NCI-H2107 treated with DMSO at 0.1 percent for 48 hours (cell line): ENCODE data around the gene AZU1.
A peak's percentile ranks its signal among the peaks of the same experiment; 100 is the strongest.
"Not testable (repeated sequence)": the region's sequence is repeated elsewhere in the genome, so short reads cannot be mapped to it uniquely, and the experiment has no call there.

Source experiments
- DNase-seq: peaks from one replicate; lab custom pipeline; 2025; ENCODE audit not compliant: unreplicated experiment; lab: John Stamatoyannopoulos, UW

Gene AZU1

GRCh38 chr19:810077-810855, 17.4 kb upstream of the AZU1 start:
- no peak for DNase-seq

DNA sequence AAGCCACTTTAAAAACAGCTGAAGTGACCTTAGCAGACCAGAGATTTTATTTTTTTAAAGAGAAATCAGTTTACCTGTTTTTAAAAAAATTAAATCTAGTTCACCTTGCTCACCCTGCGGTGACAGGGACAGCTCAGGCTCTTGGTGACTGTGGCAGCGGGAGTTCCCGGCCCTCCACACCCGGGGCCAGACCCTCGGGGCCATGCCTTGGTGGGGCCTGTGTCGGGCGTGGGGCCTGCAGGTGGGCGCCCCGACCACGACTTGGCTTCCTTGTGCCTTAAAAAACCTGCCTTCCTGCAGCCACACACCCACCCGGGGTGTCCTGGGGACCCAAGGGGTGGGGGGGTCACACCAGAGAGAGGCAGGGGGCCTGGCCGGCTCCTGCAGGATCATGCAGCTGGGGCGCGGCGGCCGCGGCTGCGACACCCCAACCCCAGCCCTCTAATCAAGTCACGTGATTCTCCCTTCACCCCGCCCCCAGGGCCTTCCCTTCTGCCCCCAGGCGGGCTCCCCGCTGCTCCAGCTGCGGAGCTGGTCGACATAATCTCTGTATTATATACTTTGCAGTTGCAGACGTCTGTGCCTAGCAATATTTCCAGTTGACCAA, 16.7 kb upstream of the AZU1 start:
- DNase-seq, result no peak

DNA sequence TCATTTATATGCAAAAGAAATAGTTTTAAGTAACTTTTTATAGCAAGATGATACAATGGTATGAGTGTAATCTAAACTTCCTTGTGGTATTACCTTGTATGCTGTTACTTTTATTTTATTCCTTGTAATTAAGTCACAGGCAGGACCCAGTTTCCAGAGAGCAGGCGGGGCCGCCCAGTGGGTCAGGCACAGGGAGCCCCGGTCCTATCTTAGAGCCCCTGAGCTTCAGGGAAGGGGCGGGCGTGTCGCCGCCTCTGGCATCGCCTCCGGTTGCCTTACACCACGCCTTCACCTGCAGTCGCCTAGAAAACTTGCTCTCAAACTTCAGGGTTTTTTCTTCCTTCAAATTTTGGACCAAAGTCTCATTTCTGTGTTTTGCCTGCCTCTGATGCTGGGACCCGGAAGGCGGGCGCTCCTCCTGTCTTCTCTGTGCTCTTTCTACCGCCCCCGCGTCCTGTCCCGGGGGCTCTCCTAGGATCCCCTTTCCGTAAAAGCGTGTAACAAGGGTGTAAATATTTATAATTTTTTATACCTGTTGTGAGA, 16.1 kb upstream of the AZU1 start:
- DNase-seq, result no peak

DNA sequence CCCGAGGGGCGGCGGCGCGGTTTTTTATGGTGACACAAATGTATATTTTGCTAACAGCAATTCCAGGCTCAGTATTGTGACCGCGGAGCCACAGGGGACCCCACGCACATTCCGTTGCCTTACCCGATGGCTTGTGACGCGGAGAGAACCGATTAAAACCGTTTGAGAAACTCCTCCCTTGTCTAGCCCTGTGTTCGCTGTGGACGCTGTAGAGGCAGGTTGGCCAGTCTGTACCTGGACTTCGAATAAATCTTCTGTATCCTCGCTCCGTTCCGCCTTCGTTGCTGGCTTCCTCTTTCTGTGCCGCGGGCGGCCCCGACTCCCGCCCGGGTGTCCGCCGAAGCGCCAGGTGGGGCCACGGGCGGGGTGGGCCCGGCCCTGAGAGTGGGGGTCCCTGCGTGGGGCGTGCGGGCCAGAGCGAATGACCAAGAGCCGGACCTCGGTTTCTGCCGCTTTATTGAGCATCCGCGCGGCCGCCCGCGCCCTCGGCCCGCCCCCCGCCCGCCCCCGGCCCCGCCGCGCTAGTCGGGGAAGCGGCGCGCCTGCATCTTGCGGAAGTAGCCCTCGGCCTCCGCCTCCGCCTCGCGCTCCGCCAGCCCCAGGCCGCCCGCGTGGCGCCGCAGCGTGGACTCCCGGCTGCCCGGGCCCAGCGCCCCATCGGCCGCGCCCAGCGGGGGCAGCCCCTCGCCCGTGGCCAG, 15.4 kb upstream of the AZU1 start:
- DNase-seq, result no peak

- no peak for DNase-seq
Observed at GRCh38 chr19:812747-813218, 14.9 kb upstream of the AZU1 start.

DNA sequence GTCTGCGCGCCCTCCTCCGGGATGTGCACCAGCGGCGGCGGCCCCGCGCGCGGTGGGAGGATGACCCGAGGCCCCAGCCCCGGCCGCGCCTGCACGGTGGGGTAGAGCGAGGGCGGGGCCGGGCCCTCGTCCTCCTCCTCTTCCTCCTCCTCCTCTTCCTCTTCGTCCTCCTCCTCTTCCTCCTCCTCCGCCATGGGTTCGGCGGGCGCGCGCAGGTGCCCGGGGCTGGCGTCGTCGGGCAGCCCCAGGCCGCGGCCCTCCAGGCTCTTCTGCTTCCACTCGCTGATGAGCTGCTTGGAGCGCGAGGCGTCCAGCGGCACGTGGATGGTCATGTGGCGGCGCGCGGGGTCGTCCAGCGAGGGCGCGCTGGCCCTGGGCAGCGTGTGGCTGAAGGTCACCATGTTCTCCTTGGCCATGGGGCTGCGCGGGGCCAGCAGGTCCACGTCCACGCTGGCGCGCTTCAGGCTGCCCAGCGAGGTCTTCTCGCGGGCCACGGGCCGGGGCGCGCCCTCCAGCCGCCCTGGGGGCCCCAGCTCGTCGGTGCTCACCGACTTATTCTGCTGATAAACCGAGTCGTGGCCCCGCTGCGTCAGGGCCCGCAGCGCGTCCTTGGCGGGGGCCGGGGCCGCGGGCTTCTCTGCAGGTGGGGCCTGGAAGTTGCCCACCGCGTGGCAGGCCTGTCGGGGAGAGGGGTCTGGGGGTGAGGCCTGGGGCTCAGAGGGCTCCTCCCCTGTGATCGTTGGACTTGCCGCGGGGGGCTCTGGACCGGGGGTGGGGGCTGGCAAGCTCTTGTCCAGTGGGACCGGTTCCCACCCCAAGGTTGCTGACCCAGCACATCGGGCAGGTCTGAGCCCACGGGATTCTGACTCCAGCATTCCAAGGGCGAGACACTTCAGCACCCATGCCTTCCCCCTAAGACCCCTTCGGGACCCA, 14.2 kb upstream of the AZU1 start:
- no peak for DNase-seq

DNA sequence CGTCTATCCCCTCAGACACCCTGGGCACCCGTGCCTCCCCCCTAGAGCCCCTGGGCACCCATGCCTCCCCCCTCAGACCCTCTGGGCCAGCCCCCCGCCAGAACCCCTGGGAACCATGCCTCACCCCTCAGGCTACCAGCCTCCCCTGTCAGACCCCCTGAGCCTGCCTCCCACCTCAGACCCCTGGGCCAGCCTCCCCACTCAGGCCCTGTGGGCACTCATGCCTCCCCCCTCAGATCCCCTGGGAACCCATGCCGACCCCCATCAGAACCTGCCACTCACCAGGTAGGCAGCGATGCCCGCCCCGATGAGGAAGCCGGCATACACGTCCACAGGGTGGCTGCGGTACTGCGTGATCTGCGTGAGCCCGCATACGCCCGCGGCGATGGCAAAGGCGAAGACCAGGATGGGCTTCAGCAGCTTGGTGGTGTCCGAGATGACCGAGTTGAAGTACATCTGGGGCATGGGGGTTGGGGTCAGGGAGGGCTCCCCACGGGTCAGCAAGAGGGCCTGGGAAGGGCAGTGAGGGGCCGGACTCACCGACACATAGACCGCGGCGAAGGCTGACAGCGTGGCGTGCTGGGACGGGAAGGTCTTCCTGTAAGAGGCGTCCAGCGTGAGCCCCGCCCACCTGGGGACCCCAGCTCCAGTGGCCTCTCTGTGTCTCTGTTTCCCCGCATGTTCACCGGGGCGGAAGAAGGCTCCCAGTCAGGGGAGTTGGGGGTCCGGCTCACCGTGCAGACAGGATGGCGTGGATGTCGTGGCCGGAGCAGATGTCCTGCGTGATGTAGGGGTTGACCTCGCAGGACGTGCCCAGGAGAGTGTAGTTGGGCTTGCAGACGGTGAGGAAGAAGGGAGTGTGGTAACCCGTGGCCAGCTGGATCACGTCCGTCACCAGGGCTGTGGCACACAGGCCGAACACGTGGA, 13.2 kb upstream of the AZU1 start:
- no peak for DNase-seq

DNA sequence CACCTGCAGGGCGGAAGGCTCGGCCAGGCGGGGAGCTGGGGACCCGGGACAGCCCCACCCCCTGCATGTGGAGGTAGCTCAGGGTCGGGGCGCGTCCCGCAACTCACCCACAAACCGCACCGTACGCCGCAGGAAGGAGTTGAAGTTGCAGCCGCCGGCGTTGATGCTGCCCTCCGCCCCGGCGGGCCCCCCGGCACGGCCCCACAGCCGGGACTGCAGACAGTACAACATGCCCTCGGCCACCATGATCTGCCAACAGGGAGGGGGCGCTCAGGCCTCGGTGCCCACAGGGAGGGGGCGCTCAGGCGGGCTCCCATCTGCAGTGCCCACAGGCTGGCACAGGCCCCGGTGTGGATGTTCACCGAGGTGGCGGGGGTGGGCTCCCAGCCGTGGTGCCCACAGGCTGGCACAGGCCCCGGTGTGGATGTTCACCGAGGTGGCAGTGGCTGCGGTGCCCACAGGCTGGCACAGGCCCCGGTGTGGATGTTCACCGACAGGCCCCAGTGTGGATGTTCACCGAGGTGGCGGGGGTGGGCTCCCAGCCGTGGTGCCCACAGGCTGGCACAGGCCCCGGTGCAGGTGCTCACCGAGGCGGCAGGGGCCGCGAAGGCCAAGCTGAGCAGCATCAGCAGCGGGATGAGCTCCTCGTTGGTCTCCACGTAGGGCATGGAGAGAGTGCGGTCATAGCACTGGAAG, 12.4 kb upstream of the AZU1 start:
- no peak for DNase-seq

DNA sequence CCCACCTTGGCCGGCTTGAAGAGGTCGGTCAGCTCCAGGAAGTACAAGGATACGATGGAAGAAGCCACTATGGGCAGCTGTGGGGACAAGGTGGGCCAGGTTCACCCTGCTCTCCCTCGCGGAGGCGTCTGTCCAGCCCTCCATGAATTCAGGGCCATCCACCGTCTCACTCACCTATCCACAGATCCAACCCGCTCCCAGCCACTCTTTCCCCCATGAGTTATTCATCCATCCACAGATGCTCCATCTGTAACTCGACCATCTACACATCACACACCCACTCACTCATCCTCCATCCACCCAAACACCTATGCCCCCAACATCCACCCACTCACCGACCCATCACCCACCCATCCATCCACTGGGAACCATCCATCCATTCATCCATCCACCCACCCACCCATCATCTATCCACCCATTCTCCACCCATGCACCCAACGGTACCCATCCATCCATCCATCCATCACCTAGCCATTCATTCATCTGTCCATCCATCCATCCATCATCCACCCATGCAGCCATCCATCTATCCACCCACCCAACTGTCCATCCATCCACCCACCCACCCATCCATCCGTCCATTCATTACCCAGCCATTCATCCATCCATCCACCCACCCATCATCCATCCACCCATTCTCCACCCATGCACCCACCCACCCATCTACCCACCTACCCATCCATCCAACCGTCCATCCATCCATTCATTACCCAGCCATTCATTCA, 11.7 kb upstream of the AZU1 start:
- no peak for DNase-seq

GRCh38 chr19:816500-816857, 11.2 kb upstream of the AZU1 start:
- DNase-seq, result no peak

DNA sequence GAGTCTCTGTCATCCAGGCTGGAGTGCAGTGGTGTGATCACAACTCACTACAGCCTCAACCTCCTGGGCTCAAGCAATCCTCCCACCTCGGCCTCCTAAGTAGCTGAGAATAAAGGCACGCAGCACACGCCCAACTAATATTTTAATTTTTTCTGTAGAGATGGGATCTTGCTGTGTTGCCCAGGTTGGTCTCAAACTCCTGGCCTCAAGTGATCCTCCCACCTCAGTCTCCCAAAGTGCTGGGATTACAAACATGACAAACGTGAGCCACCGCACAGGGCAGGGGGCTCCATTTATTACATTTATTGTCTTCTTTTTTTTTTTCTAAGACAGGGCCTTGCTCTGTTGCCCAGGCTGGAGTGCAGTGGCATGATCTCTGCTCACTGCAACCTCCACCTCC, 7.4 kb upstream of the AZU1 start:
- not testable (repeated sequence) for DNase-seq

DNA sequence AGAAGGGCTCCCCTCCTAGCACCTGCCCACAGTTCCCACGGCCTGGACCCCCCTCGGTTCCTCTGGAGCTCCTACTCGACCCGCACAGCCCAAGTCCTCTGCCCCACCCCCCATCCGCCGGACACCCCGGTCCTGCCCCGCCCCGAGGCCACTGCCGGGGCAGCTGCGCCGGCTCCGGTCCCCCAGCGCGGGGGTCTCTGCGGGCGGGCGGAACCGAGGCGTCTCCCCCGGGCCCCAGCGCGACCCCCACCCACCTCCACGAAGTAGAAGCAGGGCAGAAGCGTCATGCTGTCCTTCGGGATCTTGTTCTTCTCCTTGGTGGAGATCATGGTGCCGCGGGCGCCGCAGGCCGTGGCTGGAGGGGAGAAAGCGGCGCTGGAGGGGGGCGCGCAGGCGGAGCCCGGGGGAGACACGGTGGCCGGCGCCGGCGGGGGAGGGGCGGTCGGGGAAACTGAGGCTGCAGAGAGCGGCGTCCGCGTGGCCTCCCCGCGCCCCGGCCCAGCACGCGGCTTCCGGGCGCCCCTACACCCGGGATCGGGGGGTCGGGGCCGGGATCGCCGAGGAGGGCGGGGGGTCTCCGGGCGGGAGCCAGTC, 6.3 kb upstream of the AZU1 start:
- DNase-seq, result no peak

DNA sequence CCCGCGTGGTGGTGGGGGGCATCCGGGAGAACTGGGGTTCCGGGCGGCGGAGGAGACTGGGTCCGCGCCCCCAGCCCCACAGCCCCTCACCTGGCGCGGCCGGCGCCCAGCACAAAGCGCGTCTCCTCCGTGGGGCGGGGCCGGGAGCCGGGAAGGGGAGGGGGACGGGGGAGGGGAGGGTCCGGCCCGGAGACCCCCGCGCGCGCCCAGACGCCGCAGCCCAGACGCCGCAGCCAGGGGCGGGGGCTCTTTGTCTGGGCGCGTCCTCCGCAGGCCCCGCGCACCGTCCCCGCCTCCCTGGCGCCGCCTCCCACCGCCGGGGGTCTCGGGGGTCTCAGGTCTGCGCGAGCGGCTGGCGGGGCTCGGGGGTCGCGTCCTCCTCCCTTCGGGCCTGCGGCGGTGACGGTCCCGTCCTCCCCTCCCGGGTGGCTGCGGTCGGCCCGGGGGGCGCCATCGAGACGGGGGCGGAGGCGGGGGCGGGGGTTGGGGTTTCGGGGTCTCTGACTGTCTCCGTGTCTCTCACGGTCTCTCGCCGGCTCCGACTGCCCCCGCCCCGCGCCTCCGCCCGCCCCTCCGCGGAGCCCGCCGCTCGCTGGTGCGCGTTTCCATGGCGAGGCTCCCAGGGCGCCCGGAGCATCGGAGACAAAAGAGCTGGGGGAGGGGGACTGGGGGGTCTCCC, 5.7 kb upstream of the AZU1 start, which contains the start of gene PLPPR3:
PLPPR3 (minus strand) TSS at position 131 of the 679 bp plus-strand sequence. CDS start 396 bp downstream, outside the sequence.
- DNase-seq, result no peak

DNA sequence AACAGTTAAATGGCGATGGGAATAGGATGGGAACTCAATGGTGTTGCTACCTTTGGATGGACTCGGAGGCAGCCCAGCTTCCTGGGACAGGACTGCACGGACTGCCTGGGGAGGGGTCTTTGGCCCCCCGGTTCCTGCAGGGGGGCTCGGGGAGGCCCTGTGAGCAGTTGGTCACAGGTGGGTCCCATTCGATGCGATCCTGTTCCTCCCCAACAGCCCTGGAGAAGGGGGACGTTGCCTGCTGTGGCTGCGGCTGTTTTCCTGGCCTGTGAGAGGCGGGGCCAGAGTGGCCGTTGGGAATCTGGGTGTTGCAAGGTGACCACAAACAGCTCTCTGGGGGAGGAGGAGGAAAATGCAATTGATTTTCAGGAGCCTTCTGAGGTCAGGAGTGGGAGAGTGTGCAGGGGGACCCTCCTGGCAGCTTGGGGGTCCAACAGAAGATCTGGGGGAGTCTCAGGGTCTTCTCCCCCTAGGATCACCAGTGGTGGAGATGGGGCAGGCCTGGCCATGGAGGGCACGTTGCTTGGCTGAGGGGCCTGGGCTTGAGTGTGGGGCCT, 4.0 kb upstream of the AZU1 start:
- DNase-seq, result peak; percentile 10

- no peak for DNase-seq
Observed at GRCh38 chr19:824885-825284, 2.8 kb upstream of the AZU1 start.

DNA sequence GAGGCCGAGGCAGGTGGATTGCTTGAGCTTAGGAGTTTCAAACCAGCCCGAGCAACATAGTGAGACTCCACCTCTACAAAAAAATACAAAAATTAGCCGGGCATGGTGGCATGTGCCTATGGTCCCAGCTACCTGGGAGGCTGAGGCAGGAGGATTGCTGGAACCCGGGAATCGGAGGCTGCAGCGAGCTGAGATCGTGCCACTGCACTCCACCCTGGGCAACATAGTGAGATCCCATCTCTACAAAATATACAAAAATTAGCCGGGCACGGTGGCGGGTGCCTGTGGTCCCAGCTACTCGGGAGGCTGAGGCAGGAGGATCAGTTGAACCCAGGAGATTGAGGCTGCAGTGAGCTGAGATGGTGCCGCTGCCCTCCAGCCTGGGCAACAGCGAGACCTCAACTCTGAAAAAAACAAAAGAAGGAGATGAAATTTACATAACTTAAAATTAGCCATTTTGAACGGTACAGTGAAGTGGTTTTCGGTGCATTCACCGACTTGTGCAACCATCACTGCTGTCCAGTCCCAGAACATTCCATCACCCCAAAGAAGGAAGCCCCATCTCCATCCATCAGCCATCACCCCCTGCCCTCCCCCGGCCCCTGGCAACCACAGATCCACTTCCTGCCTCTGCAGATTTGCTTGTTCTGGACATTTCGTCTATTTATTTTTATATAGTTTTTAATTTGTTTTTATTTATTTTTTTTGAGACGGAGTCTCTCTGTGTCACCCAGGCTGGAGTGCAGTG, 1.6 kb upstream of the AZU1 start:
- DNase-seq, result no peak
